DMS79 (cell line): ENCODE measurements around the gene ACBD6.

ENCODE experiments used
- DNase-seq: peaks from one replicate; lab custom pipeline; 2025; lab: John Stamatoyannopoulos, UW

The ACBD6 gene

DNA sequence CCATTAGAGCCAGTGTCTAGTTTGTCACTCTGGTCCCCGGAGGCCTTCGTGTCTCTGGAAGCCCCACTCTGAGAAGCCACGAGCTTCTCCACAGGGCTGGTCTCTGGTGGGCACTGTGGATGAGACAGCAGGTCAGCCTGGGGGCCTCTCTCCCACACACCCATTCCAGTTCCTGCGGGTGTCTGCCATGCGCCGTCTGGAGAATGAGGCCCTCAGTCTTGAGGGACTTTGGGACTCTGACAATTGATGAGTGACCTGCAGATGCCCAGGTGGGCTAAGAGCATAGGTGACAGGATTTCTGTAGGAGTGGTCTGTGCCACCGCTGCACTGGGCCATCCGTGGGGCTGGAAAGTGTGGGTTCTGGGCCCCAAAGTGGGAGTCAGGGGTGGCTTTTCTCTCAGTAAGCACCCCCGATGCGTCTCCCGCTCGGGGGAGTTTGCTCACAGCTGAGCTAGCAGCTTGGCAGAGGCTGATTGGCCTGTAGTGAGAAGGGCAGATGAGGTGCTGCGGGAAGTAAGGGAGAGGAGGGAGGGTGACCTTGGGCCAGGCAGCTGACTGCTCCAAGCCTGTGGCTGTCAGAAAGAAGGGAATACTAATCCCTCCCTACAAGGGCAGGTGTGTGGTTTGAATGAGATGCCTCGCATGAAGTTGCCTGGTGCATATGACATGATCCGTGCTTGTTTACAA lies 245.9 kb downstream of the ACBD6 start:
- DNase-seq, result no peak

DNA sequence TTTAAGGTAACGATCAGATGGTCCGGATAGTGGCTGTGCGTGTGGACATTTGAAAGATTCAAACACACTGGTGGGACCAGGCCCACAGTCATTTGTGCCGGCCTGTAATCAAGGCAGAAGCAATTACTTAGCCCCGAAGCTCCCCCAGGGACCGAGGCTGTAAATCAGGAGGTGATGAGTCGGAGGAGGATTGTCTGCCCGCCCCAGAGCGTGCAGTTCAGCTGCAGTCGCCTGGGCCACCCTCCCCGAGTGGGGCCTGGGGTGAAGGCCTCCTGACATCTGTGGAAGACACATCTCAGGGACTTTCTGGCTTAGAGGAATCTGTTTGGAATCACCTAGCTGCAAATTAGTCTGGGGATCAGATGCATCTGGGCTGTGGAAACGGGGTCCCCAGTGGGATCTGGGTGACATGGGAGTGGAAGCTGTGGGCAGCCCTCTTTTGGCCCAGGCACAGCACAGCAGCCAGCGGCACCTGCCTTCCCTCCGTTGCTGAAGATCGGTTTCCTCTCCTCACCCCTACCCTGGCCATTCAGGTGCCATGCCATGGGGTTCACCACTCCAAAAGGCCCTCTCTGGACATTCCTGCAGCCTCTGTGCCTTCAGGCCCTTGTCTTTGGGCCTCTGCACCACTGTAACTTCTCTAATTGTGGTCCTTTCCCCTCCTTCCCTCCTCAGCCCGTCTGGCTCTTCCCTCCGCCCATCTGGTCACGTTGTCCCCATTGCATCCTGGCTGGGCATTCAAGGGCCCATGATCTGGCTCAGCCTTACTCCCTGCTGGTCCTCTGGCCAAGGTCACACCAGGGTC lies 246.6 kb downstream of the ACBD6 start:
- no peak for DNase-seq

DNA sequence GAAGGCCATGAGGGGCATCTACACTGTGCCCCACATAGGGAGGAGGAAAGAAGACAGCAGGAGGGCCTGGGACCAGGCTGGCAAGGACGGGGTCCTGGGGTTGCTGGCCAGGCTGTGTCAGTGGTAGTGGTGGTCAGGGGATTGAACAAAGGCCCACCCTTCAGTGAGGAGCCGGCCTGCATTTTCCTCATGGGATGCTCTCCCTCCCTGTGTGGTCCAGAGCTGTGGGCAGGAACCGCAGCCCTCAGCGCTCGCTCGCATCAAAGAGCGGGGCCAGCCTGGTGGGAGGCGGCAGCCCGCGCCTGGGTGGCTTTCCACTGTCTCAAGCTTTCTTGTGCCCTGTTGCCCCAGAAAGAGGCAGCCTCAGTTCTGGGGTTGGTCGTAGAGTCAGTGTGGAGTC lies 247.5 kb downstream of the ACBD6 start:
- no peak for DNase-seq

DNA sequence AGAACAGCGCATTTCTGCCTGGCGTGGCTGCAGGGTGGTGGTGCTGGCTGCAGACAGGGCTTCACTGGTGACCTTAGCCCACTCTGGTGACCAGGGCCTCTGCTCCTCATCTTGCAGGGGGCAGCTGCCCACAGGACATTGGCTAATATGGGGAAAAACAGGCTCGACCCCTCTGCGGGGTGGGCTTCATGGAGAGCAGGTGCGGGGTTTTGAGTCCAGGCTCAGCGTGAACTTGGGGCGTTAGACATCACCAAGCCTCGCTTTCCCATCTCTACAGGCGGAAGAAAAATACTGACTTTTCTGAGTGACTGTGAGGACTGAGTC lies 247.9 kb downstream of the ACBD6 start:
- DNase-seq, result no peak

DNA sequence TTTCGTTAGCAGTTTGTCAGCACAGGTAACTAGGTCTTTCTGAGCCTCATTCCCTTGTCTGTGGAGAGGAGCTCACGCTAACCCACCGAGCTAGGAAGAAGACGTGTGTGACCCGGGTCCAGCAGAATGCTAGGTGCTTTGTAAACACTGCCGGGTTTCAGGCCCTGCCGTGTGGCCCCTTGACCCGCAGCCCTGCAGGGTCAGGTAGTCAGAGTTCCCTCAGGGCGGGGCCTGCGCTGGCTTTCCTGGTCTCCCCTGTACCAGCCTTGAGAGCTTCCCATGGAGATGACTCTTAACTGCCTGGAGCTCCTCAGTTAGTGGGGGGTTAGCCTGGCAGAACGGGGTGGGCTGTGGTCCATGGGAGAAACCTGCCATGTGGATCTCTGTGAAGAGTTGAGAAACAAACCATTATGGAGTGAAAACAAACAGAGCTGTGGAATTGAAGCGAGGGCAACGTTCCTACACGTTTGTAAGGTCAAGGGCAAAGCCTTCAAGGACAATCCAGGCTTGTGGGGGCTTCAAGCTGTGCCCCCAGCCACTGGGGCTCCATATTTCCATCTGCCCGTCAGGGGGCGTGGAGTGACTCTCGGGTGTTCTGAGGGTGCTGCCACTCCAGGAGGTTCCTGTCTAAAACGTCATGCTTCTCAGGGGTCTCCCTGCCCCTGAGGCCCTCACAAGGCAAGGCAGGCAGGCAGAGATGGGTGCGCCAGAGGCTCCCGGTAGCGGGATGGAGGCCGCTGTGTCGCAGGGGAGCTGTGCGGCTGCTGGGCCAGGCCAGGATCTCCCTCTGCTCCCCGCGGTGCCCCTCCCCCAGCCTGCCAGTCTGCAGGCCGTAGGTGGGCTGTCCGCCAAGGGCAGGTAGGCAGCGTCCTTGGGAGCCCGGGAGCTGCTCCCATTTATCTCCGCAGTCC lies 248.5 kb downstream of the ACBD6 start:
- no peak for DNase-seq

DNA sequence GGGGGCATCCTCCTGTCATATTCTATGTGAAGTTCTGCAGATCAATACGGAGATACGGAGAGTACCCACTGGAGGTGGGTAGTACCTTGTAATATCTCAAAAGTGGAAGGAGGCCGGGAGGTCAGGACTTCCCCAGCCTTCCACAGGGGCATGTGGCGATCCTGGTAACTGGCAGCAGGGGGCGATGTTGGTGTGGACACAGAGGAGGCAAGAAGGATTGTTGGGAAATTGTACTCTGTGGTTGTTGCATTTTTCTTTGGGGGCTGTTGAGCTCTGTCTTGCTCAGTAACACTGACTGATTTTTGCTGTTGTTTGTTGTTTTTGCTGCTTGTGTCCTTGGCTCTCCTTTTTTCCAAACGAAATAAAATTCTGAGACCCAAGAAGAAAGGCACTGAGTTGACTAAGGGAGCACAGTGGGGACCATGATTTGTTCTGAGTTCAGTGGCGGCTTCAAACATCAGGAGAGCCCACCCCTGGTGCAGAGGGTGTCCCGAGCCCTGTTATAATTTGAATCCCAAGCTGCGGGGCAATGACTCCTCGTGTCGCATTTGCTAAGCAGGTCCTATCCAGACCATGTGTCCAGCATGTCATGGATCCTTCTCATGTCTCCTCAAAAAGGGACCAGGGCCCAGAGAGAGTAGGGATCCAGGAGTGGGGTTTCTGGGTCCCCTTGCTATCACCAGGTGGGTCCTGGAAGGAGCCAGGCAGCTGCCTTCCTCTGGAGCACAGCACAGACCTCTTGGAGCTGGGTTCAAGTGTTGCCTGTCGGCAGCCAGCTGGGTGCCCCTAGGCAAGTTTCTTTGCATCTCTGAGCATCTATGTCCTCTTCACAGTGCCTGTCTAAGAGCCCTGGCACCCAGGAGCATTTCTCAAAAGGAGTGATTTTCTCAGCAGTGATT lies 249.5 kb downstream of the ACBD6 start:
- DNase-seq, result no peak

DNA sequence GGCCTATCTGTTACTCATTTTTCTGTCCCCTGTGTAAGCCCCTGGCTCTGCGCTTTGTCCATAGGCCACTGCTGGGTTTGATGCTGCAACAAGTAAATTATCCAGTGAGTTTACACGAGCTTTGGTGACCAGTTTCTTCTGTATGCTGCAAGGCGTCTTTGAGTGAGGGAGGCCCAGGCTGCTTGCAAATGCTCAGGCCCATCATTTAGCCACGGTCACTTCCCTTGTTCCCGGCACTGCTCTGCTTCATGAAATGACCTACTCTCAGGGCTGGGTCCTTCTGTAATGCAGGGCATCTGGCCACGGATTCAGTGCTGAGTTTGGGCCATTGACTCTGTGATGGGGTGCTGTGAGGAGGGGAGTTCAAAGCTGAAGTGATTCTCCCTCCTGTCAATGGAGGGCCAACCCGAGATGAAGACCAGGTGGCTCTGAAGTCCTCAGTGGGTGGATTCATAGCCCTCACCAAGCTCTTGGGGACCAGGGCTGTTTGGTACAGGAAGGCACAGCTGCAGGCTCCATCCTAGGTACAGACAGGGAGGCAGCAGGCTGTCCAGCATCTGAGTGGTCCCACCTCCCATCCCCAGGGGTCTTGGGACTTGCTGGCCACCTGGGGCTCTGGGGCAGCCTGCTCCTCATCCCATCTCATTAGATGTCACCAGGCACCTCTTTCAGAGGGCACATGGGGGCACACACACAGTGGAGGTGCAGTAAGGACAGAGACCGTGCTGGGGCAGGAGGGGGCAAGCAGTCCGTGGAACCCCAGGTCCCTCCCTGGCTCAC lies 250.7 kb downstream of the ACBD6 start:
- DNase-seq, result no peak

DNA sequence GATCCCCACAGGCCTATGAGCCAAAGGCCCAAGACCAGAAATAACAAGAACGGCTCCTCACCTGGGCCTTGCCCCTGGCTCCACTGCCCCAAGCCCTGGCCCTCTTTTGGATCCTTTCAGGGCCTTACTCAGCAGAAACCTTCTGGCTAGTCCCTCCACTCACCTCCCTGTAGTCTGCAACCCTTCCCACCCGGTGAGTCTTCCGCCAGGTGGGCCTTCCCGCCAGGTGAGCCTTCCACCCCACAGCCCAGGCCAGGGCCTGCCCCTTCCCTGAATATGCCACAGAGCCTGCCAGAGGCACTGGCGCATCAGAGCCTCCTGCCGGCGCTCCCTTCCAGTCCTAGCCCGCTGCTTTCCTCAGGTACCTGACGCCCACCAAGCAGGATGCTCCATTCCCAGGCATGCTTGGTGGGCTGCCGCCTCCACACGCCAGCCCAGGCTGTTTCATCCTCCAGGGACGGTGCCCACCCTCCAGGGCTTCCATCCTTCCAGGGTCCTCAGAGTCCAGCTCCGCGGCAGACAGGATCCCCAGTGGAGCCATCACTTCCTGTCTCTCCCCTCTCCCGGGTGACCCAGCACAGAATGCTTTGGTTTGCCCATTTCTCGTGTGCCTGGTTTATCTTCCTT lies 251.4 kb downstream of the ACBD6 start:
- no peak for DNase-seq

DNA sequence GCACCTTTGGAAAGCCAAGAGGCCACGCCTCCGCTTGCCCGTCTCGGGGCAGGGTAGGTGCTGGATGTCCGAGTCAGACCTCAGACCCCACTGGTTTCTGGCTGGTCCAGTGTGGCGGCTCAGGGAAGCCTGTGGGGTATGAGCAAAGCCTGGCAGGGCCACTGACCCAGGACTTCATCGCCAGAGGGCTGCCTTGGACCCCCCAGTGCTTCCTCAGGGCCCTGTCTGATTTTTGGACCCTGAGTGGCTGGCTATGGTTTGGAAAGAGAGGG lies 251.9 kb downstream of the ACBD6 start:
- no peak for DNase-seq

DNA sequence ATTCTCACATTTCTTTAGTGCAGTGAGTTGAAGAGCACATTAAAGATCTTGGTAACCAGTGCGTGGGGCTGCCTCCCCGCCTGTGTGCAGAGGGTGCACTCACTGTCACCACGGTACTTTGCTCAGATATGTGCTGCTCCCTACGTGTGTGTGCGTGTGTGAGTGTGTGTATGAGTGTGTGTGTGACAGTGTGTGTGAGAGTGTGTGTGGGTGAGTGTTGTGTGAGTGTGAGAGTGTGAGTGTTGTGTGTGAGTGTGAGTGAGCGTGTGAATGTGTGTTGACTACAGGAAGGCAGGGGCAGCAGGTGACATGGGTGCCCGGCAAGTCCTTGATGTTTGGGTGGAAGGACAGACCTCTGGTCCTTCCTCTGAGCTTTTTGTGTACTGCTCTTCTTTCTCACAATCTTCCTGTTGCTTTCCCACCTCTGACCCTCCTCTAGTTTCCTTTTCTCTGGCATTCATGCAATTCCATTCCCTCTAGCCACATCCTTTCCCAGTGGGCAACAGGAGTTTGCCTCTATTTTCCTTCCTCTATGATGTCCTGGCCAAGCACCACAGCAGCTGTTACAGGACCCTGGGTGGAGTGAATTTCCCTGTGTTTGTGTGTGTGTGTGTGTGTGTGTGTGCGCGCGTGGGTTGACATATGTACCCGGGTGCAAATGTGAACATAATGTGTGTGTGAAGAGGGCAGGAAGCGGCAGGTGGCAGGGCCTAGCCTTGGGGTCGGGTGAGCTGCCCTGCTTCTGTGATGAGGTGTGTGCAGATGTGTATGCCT lies 252.5 kb downstream of the ACBD6 start:
- no peak for DNase-seq

DNA sequence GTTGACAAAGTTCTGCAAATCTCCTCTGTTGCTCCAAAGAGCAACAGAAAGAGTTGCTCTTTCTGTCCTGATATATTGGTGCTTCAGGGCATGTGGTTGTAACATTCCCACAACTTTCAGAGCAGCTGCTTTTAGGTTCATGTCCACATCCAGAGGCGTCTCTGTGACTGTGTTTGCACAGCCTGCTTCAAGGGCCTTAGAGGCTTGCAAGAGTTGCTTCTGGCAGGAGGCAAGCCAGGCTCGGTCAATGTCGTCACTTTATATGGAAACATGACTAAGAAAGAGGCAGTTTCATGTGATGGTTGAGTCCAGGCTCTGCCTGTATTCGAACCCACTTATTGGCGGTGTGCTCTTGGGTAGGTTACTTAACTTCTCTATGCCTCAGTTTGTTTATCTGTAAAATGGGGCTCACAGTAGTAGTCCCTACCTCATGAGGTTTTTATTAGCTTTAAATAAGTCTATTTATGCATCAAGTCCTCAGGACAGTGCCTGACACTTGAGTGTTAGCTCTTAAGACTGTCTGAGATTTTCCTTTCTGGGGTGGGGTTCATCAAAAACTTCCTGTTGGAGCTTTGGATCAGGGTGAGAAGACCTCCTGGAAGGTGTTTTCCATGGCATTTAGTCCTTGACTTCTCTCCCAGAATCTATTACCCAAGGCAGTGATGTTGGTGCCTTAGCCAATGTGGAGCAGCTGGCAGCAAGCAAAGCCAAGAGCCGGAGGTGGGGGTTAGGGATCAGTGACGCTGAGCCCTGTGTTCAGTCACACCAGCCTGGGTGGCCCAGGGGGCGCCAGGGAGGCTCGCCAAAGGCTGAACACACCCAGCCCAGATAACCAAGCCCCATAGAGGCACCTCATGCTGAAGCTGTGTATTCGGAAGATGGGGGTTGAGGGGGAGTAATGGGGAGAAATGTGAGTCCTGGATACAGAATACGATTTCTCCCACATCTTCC lies 253.4 kb downstream of the ACBD6 start:
- DNase-seq, result no peak

DNA sequence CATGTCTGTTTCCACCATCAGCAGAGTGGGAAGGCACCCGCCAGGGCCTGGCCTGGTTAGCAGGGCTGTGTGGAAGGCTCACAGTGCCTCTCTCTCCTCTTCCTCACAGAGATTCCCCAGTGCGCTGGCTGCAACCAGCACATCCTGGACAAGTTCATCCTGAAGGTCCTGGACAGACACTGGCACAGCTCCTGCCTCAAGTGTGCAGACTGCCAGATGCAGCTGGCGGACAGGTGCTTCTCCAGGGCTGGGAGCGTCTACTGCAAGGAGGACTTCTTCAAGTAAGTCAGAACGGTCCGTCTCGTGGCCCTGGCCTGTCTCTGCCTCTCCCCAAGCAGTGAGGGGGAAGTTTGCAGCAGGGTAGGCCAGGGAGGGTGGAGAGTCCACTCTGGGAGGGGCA lies 254.2 kb downstream of the ACBD6 start:
- DNase-seq, result no peak

DNA sequence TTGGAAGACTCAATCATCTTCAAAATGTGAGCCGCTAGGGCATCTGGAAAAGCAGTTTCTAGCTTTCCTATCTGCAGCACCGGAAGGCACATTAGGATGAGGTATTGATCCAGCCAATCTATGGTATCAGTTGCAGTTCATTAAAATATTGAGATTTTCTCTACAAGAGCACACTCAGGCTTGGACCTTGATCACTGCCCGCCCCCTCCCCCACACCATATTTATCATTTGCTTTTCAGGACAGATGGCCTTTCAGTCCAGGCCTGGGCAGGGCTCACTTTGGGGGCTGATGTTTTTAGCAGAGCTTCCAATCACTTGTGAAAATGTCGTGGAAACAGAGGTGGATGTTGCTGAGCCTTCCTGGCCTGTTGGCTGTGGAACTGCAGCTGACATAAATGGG lies 254.8 kb downstream of the ACBD6 start:
- DNase-seq, result no peak

DNA sequence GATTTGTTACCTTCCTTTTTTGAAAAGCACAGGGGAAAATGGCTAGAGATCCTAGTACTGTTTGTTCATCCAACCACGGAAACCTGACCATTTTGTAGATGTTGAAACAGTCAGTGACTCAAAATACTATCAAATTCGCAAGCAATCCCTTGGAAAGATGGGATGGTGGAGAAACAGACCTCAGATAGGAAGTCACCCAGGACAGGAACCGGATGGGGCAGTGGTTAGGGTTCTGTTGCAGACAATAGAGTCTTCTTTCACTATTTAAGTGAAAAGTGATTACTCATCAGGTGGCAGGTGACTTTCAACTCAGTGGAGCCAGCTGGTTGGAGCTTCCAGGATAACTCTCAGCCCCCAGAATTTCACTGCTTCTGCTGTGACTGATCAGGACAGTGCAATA lies 255.3 kb downstream of the ACBD6 start:
- no peak for DNase-seq

DNA sequence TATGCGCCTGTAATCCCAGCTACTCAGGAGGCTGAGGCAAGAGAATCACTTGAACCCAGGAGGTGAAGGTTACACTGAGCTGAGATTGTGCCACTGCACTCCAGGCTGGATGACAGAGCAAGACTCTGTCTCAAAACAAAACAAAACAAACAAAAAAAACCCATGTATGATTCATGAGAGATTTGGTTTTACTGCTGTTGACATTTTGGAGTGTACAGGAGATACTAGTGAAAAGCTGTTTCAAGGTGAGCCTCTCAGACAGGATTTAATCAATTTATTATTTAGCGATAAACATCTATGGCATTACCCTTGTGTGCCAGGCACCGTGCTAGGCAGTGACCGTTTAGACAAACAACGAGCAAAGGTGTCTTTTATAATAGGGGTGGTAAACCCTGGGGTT lies 255.8 kb downstream of the ACBD6 start:
- DNase-seq, result no peak

DNA sequence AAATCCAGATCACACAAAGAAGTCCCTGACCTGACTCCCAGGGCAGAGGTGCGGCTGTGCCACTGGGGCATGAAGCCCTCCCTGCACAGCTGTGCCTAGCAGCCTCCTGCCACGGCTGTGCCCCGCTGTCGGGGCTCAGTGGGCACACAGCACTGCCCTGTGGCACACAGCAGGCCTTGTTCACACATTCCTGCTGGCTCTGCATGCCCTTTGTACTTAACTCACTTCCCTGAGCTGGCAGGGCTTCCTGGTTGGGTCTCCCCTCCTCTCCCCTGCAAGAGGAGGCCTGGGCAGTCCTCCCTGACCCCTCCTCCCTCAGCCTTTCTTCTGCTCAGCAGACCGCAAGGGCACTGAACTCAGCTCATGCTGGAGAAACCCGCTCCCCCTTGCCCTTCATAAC lies 257.5 kb downstream of the ACBD6 start:
- no peak for DNase-seq

DNA sequence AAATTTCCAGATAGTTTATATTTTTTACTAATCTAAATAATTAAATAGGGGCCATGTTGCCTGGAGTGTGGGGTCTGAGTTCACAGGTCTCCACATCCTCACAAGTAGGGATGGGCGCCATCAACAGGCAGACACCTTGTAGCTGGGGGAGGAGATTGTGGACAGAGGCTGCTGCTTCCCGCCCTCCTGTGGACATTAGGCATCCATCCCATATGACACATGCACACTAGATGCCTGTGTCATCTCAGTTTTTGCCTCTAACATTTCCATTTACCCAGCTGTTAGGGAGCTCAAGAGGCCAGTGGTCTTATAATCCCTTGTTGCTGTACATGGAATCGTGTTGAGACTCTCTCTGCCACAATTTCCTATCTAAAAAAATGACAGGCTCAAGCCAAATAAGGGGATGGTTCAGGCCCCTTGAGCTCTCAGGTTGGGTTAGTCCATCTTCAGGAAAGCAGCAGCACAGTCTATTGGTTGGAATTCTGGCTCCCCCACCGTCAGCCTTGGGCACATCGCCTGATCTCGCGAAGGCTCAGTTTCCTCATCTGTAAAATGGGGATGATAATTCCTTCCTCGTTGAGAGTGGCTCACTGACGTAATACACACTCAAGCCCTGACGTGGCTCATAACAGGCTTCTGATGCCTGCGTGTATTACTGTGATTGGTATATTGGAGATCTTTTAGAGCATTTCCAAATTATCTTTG lies 258.7 kb downstream of the ACBD6 start:
- no peak for DNase-seq
